GM12878 (cell line): ENCODE data around the gene CNGB1. TPM values are rescaled to one million over a fixed set of nuclear protein-coding genes. Genes with fewer than 3 reads are reported as not detected.

Source experiments
- ATAC-seq: fragments of 200-7000 bp; cut with Tn5 transposase; 3 replicates; pipeline ENCODE4 v1.9.1; 2020; ENCODE audit warnings: mild to moderate bottlenecking, moderate library complexity
- BruUV-seq: library from RNA; stranded (reverse); fragments of 400-500 nt; replicated peaks from 2 replicates; lab custom pipeline; 2021; lab: Mats Ljungman, UMichigan
- CTCF ChIA-PET: fragments of 300-600 bp; sonication (Branson Sonifier 250); formaldehyde crosslinking; extraction: SDS; loops from one replicate; lab custom pipeline; 2021; ENCODE audit warnings: inconsistent platforms; lab: Yijun Ruan, JAX
- POLR2A ChIA-PET: fragments of 350-600 bp; formaldehyde crosslinking; extraction: SDS; loops from one replicate; lab custom pipeline; 2021; ENCODE audit warnings: inconsistent platforms; lab: Charles Lee
- RAD21 ChIA-PET: fragments of 300-600 bp; sonication (Branson Sonifier 250); formaldehyde crosslinking; loops from one replicate; lab custom pipeline; 2023; ENCODE audit warnings: antibody characterized with exemption; ENCODE audit not compliant: unreplicated experiment; lab: Charles Lee
- SMC1A ChIA-PET: fragments of 300-600 bp; sonication (Branson Sonifier 250); formaldehyde crosslinking; loops from one replicate; lab custom pipeline; 2023; ENCODE audit not compliant: unreplicated experiment, uncharacterized antibody; lab: Charles Lee
- DNase-seq: peaks from one replicate; pipeline ENCODE4 v3.0.0-alpha.2; 2011; ENCODE audit warnings: low read depth, low spot score
- FAIRE-seq: peaks from 3 replicates; lab custom pipeline; 2011; peaks lifted over from hg19 to GRCh38; lab: Jason Lieb, UNC
- H2AFZ ChIP-seq: 2 replicates; pipeline ENCODE4 v1.6.0; 2011; ENCODE audit warnings: low read depth, low read length, control low read depth; ENCODE audit not compliant: control insufficient read depth
- H3K27ac ChIP-seq: 2 replicates; pipeline ENCODE4 v1.5.1; 2011; ENCODE audit warnings: control low read depth; ENCODE audit not compliant: control insufficient read depth, insufficient read depth
- H3K27me3 ChIP-seq, 2 experiments: replicated peaks in 1 of 2; 2 replicates each; pipeline versions ENCODE4 v1.6.0 to v1.6.1; 2011; ENCODE audit warnings: low read length in 1 of 2; ENCODE audit not compliant: control insufficient read depth in 2 of 2, insufficient read depth in 2 of 2
- H3K36me3 ChIP-seq, 2 experiments: 2 replicates each; pipeline ENCODE4 v1.5.1; 2011; ENCODE audit warnings: low read length in 1 of 2; ENCODE audit not compliant: control insufficient read depth in 2 of 2, insufficient read depth in 2 of 2
- H3K4me1 ChIP-seq: 2 replicates; pipeline ENCODE4 v1.6.1; 2011; ENCODE audit warnings: mild to moderate bottlenecking, low read length, moderate library complexity, mixed read lengths; ENCODE audit not compliant: control insufficient read depth, insufficient read depth
- H3K4me2 ChIP-seq: 2 replicates; pipeline ENCODE4 v1.6.0; 2011; ENCODE audit warnings: control low read depth; ENCODE audit not compliant: control insufficient read depth, insufficient read depth
- H3K4me3 ChIP-seq: fragments of 200-600 bp; sonication (generic); 2 replicates; pipeline ENCODE4 v1.5.1; 2016
- H3K79me2 ChIP-seq: 2 replicates; pipeline ENCODE4 v1.6.0; 2011; ENCODE audit warnings: low read length; ENCODE audit not compliant: control insufficient read depth, insufficient read depth
- H3K9ac ChIP-seq: 2 replicates; pipeline ENCODE4 v1.8.0; 2011; ENCODE audit warnings: low read length, control low read depth, mixed read lengths; ENCODE audit not compliant: control insufficient read depth, insufficient read depth
- H3K9me3 ChIP-seq: replicated peaks from 3 replicates; pipeline ENCODE4 v1.5.1; 2011; ENCODE audit warnings: mild to moderate bottlenecking, low read length; ENCODE audit not compliant: control insufficient read depth, insufficient read depth
- H4K20me1 ChIP-seq: 2 replicates; pipeline ENCODE4 v1.6.0; 2011; ENCODE audit not compliant: control insufficient read depth, insufficient read depth
- EP300 ChIP-seq, 2 experiments: fragments of 150-350 bp in 1 of 2; IDR thresholded peaks; 2 replicates each; pipeline ENCODE4 v1.6.1; 2011 to 2012; ENCODE audit warnings: low read depth in 2 of 2, low read length in 2 of 2, borderline replicate concordance in 1 of 2, improper control_type of control experiment in 1 of 2, inconsistent platforms in 1 of 2; ENCODE audit not compliant: control insufficient read depth in 1 of 2
- IRF4 ChIP-seq: IDR thresholded peaks from 2 replicates; pipeline ENCODE4 v1.6.1; 2011; ENCODE audit warnings: low read depth, low read length
- KDM1A ChIP-seq: fragments of 200-600 bp; sonication (generic); IDR thresholded peaks from 2 replicates; pipeline ENCODE4 v1.6.1; 2016; ENCODE audit warnings: borderline replicate concordance
- LARP7 ChIP-seq: fragments of 450-650 bp; IDR thresholded peaks from 2 replicates; pipeline ENCODE4 v1.6.1; 2017; ENCODE audit warnings: mild to moderate bottlenecking
- MEF2A ChIP-seq: IDR thresholded peaks from 2 replicates; pipeline ENCODE4 v1.6.1; 2011; ENCODE audit warnings: low read depth, mild to moderate bottlenecking, low read length, moderate library complexity; ENCODE audit not compliant: insufficient read depth
- MYB ChIP-seq: fragments of 150-350 bp; IDR thresholded peaks from 2 replicates; pipeline ENCODE4 v1.6.1; 2014; ENCODE audit warnings: mild to moderate bottlenecking, low read depth, low read length, borderline replicate concordance
- NR2C2 ChIP-seq: IDR thresholded peaks from 2 replicates; pipeline ENCODE4 v1.6.1; 2011; ENCODE audit warnings: borderline replicate concordance, low read depth; ENCODE audit not compliant: control insufficient read depth, insufficient read length
- PAX5 ChIP-seq: IDR thresholded peaks from 2 replicates; pipeline ENCODE4 v1.6.1; 2011; ENCODE audit warnings: low read depth, low read length, borderline replicate concordance
- POLR2A ChIP-seq: IDR thresholded peaks from 2 replicates; pipeline ENCODE4 v1.6.1; 2011; ENCODE audit warnings: low read depth, mild to moderate bottlenecking, low read length
- POLR2AphosphoS5 ChIP-seq: IDR thresholded peaks from 2 replicates; pipeline ENCODE4 v1.6.1; 2011; ENCODE audit warnings: mild to moderate bottlenecking, low read length, inconsistent platforms
- PRDM15 ChIP-seq: fragments of 450-650 bp; formaldehyde crosslinking; IDR thresholded peaks from 2 replicates; pipeline ENCODE4 v1.4.0; 2020; ENCODE audit warnings: mild to moderate bottlenecking, moderate library complexity
- RAD21 ChIP-seq: IDR thresholded peaks from 2 replicates; pipeline ENCODE4 v1.6.1; 2011; ENCODE audit warnings: mild to moderate bottlenecking, low read depth, low read length, moderate library complexity; ENCODE audit not compliant: insufficient read depth
- RFX5 ChIP-seq: IDR thresholded peaks from 2 replicates; pipeline ENCODE4 v1.6.1; 2011; ENCODE audit warnings: low read depth, low read length, improper control_type of control experiment
- WRNIP1 ChIP-seq: IDR thresholded peaks from 2 replicates; pipeline ENCODE4 v1.6.1; 2011; ENCODE audit warnings: low read depth, low read length, improper control_type of control experiment, borderline replicate concordance
- ZNF217 ChIP-seq: fragments of 450-650 bp; IDR thresholded peaks from 2 replicates; pipeline ENCODE4 v1.6.1; 2017; ENCODE audit warnings: antibody characterized with exemption, mild to moderate bottlenecking
- ZNF274 ChIP-seq: IDR thresholded peaks from one replicate; pipeline ENCODE4 v1.8.0; 2011; ENCODE audit not compliant: insufficient read length, insufficient read depth
- ZNF622 ChIP-seq: fragments of 450-650 bp; IDR thresholded peaks from 2 replicates; pipeline ENCODE4 v1.6.1; 2017; ENCODE audit warnings: mild to moderate bottlenecking, inconsistent platforms
- WGBS: methylation state at CpG from one replicate; pipeline ENCODE4 v1.1.6; 2016; ENCODE audit warnings: low lambda C conversion rate; ENCODE audit not compliant: insufficient replicate concordance, insufficient coverage; ENCODE audit errors: missing lambda C conversion rate; 5-methylcytosine and 5-hydroxymethylcytosine counted together
- in situ Hi-C: fragments of 300-500 bp; cut with MboI; formaldehyde crosslinking; loops from 9 replicates; pipeline ENCODE4 v1.14.3; 2018; ENCODE audit warnings: mixed read lengths
- intact Hi-C: fragments of 100-400 bp; cut with micrococcal nuclease; formaldehyde crosslinking; loops from one replicate; pipeline ENCODE4 v1.14.2; 2022; ENCODE audit not compliant: unreplicated experiment
- polyA plus RNA-seq, 11 experiments: library from polyadenylated mRNA; depleted of rRNA in 4 of 11; unstranded in 6 of 11; stranded (reverse) in 5 of 11; fragments of >200 nt; fragmentation: Nextera tagmentation in 4 of 11; fragmentation: Illumina TruSeq in 1 of 11; extraction: Ambion mirVana in 4 of 11; extraction: Trizol in 1 of 11; gene quantifications; 1 replicate in 1 of 11; 2 replicates in 10 of 11; pipeline versions ENCODE4 v1.2.1 to v1.2.3, GENCODE V29; 2011 to 2016; ENCODE audit warnings: inconsistent platforms in 2 of 11, missing spikeins in 2 of 11, low read depth in 1 of 11
- total RNA-seq, 4 experiments: library from RNA; depleted of rRNA in 3 of 4; stranded (reverse); fragments of >200 nt in 3 of 4; fragmentation: Illumina TruSeq in 1 of 4; extraction: Trizol in 1 of 4; gene quantifications; 2 replicates each; pipeline versions ENCODE4 v1.2.1 to v1.2.3, GENCODE V29; 2013 to 2021
- TF ChIP-seq, protein P1 (sequence below): IDR thresholded peaks from 2 replicates; pipeline ENCODE4 v1.6.1; 2011; ENCODE audit warnings: low read depth, mild to moderate bottlenecking, low read length, moderate library complexity, borderline replicate concordance; ENCODE audit errors: extremely low read depth
- TF ChIP-seq, protein P2 (sequence below): fragments of 450-650 bp; IDR thresholded peaks from 2 replicates; pipeline ENCODE4 v1.6.1; 2017; ENCODE audit warnings: low read depth, mild to moderate bottlenecking, moderate library complexity

The CNGB1 gene
- total and polyA plus RNA-seq, 10 of the 15 experiments (the other 5 are each of a cell fraction or from before 2014, with no cell fraction given) = 0.03 TPM; not detected in 9

DNA sequence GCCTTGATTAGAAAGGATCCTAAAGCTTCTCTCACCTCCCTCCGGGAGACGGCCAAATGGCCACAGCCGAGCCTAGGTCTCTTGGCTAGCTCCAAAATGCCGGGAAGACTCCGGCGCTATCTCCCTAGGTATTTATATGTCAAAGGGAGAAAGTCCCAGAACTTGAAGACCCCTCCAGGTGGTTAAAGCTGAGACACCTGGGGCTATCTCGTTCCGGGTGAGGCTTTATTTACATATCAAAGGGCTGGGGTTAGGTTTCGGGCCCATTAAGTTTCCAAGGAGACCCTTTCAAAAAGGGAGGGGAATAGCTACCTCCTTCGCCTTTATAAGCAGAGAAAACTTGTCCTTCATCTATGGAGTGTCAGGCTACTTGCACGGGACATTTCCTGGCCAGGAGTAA is 97.7 kb downstream of the CNGB1 start:
- no peak for DNase-seq
- CTCF ChIA-PET = no interaction called here
- POLR2A ChIA-PET = no interaction called here
- H3K27ac ChIP-seq = no peak overlapping the region
- H4K20me1 ChIP-seq = no peaks in the 10 kb centered on the region
- ATAC-seq = no peak
- no peaks in the 10 kb centered on the region for H3K79me2 ChIP-seq
- no peak overlapping the region for H3K4me2 ChIP-seq
- TF ChIP-seq PAX5 (no peak), ZNF217 (no peak), LARP7 (no peak), KDM1A (no peak), POLR2AphosphoS5 (no peak), POLR2A (no peak), ZNF274 (no peak), RFX5 (no peak), NR2C2 (no peak), IRF4 (no peak), MEF2A (no peak), ZNF622 (no peak), WRNIP1 (no peak), MYB (no peak), PRDM15 (CRISPR knock-in tag) (no peak), RAD21 (no peak), EP300 (IDR thresholded peaks at IDR 0.05; ENCODE audit: borderline replicate concordance in 1 of 2, control insufficient read depth in 1 of 2, low read depth in 2 of 2, low read length in 2 of 2) (no peak)
- TF ChIP-seq, protein P1, sequence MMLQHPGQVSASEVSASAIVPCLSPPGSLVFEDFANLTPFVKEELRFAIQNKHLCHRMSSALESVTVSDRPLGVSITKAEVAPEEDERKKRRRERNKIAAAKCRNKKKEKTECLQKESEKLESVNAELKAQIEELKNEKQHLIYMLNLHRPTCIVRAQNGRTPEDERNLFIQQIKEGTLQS = no peak
- TF ChIP-seq, protein P2, sequence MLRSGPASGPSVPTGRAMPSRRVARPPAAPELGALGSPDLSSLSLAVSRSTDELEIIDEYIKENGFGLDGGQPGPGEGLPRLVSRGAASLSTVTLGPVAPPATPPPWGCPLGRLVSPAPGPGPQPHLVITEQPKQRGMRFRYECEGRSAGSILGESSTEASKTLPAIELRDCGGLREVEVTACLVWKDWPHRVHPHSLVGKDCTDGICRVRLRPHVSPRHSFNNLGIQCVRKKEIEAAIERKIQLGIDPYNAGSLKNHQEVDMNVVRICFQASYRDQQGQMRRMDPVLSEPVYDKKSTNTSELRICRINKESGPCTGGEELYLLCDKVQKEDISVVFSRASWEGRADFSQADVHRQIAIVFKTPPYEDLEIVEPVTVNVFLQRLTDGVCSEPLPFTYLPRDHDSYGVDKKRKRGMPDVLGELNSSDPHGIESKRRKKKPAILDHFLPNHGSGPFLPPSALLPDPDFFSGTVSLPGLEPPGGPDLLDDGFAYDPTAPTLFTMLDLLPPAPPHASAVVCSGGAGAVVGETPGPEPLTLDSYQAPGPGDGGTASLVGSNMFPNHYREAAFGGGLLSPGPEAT = no peak
- no peak overlapping the region for H3K4me3 ChIP-seq
- no TSS peak for BruUV-seq
- no peaks in the 10 kb centered on the region for H3K36me3 ChIP-seq
- WGBS = 18% methylated on average over 9 of the region's 11 CpGs
- no peaks in the 10 kb centered on the region for H3K27me3 ChIP-seq
- no peak overlapping the region for H2AFZ ChIP-seq
- FAIRE-seq = no peak
- H3K9ac ChIP-seq = no peak overlapping the region
- RAD21 ChIA-PET = no interaction called here
- H3K4me1 ChIP-seq = peaks cover 17% of the 10 kb centered on the region
- in situ Hi-C loops (no loop called here), intact Hi-C loops (no loop called here)
- SMC1A ChIA-PET = no interaction called here
- H3K9me3 ChIP-seq = no peaks in the 10 kb centered on the region
